D341Med (cell line): ENCODE measurements around the gene BAHD1.

Experiments used
- DNase-seq: peaks from one replicate; pipeline ENCODE4 v3.0.0; 2012; ENCODE audit warnings: low spot score

BAHD1 gene

DNA sequence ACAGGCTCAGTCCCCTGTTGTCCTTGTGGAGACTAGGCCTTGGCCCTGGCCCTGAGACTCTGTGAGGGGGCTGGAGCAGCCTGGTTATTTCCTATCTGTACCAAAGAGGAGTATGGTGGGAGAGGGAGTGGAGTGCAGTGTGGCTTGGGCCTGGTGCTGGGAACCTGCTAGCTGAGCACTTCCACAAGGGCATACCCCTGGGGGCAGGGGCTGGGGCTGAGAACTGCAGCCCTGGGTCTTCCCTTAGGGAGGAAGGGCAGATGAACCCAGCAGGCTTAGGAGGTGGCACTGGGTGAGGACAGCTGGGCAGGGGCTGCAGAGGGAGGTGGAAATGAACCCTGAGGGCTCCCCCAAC lies 26.5 kb downstream of the BAHD1 start:
- no peak for DNase-seq

DNA sequence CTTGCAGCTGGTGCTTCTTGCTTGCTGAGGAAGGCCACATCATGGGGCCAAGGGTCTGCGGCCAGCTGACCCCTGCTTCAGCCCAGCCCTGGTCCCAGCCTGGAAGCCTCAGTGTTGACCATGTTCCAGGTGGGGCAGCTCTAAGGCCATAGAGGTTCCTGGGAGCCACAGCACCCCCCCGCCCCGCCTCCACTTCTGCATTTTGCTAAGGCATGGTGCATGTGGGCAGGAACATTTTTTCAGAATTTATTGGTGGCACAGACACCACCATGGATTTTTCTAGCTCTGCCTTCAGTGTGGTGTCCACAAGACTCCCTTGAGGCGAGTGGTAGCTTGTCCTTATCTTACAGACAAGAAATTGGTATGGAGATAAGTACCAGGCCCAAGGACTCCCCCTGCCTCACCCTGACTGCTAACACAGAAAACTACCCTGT lies 28.2 kb downstream of the BAHD1 start:
- no peak for DNase-seq

DNA sequence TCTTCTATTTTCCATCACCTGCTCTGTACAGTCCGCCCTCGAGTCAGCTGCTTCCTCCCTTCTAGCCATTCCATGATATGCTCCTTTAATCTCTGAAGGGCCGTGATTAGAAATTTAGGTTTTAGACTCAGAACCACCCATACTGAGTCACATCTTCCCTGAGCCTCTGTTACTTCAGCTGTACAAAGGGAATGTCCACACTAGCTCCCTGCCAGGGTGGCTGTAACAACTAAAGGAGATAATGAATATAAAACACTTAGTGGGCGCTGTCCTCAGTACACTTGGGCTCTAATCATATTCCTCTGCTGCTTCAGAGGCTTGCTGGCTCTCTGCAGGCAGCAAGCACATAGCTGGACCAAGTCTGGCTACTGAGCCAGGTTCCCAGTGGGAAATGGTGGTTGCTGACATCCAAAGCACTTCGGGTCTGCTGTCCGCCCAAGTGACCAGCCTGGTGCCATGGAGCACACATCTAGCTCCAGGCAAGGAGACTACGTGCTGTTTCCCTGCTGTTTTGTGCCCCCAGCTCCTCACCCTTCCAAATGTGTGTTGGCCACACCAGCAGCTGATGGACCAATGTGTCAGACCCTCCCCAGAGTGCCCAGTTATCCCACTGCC lies 29.1 kb downstream of the BAHD1 start:
- DNase-seq: no peak

DNA sequence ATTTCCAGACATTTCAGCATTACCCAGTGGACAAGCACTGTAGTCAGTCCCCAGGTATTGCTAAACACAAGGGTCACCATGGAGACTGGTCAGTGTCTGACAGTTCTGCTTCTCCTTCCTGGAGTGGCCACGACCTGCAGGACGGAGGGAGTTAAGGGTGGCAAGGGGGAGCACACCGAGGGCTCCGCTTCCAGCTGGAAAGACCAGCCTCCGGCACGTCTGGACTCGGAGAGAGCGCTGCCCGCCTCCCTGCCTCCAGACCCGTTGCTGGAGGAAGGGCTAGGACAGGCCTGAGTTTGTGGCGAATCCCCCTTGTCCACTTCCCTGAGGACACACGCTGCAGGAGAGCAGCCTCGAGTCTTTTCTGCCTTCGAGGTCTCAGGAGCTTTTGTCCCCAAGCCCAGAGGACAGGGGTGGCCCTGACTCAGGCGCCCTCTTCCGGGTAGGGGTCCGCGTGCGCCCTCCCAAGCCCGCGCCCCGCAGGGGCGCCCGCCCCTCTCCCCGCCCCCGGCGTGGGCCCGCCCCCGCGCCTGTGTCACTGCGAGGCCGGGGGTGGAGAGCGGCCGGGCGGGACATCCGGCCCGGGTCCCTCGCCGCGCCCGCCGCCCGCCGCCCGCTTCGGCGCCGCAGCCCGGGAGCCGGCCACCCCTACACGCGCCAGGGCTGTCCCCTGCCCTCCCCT lies 29.8 kb downstream of the BAHD1 start, which contains the start of gene CHST14:
Gene CHST14, plus strand, starts transcription at position 562 of the 682 bp plus-strand sequence. CDS start 230 bp downstream, outside the sequence.
- DNase-seq: peak; percentile 91

DNA sequence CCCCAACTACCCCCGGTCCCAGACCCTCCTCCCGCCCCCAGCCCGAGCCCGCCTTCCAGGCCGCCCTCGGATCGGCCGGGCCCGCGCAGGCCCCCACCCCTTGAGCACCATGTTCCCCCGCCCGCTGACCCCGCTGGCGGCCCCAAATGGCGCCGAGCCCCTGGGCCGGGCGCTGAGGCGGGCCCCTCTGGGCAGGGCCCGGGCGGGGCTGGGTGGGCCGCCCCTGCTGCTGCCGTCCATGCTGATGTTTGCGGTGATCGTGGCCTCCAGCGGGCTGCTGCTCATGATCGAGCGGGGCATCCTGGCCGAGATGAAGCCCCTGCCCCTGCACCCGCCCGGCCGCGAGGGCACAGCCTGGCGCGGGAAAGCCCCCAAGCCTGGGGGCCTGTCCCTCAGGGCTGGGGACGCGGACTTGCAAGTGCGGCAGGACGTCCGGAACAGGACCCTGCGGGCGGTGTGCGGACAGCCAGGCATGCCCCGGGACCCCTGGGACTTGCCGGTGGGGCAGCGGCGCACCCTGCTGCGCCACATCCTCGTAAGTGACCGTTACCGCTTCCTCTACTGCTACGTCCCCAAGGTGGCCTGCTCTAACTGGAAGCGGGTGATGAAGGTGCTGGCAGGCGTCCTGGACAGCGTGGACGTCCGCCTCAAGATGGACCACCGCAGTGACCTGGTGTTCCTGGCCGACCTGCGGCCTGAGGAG lies 30.5 kb downstream of the BAHD1 start:
- no peak for DNase-seq

DNA sequence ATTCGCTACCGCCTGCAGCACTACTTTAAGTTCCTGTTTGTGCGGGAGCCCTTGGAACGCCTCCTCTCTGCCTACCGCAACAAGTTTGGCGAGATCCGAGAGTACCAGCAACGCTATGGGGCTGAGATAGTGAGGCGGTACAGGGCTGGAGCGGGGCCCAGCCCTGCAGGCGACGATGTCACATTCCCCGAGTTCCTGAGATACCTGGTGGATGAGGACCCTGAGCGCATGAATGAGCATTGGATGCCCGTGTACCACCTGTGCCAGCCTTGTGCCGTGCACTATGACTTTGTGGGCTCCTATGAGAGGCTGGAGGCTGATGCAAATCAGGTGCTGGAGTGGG lies 31.0 kb downstream of the BAHD1 start:
- no peak for DNase-seq

DNA sequence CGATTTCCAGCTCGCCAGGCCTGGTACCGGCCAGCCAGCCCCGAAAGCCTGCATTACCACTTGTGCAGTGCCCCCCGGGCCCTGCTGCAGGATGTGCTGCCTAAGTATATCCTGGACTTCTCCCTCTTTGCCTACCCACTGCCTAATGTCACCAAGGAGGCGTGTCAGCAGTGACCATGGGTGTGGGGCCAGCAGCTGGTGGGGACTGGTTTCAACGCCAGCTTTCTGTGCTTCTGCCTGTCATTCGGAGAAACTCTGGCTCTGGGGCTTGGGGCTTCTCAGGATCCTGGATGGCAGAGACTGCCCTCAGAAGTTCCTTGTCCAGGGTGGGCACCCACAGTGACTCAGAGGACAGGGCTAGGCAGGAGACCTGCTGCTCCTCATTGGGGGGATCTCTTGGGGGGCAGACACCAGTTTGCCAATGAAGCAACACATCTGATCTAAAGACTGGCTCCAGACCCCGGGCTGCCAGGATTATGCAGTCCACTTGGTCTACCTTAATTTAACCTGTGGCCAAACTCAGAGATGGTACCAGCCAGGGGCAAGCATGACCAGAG lies 31.5 kb downstream of the BAHD1 start:
- DNase-seq: no peak

DNA sequence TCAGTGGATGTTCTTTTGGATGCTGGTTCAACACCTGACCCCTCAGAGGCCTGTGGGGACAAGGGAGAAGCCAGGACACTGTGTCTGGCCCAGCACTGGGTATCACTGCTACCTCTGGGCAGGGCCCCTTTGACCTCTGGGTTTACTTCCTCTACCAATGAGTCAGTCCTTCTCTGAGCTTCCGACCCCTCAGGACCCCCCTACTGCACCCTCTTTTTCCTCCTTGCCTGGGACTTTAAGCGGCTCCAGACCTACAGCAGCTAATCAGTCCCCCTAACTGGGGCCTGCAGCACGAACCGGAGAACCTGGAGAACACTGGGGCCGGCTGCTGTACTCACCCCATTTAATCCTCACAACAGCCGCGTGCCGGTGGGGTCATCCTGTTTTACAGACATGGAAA lies 33.8 kb downstream of the BAHD1 start:
- no peak for DNase-seq

DNA sequence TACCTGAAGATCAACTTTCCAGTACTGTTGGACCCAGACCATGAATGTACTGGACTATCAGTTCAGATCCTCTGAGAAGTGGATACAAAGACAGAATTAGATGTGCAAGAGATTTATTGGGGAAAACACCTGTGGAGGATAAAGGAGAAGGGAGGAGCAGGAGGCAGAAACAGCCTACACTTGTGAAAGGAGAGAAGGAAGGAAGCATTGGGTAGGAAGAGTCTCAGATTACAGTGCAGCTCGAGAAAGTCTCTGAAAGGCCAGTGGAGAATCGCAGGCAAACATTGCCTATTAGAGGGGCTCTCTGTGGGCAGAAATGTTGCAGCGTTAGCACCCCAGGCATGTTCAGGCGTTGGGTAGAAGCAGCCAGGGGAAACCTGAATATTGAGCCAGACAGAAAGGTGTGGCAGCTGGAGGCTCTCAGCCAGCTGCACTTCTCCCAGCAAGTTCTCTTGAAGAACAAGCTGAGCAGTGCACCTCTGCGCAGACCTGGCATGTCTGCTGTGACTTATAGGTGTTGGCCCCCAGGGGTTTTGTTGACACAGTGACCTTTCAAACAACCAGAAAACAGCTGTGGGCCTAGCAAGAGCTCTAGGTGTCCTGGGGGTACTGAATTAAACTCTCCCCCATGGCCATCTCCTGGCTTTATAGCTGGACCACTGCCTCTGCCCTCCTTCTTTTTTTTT lies 37.0 kb downstream of the BAHD1 start:
- DNase-seq: no peak

DNA sequence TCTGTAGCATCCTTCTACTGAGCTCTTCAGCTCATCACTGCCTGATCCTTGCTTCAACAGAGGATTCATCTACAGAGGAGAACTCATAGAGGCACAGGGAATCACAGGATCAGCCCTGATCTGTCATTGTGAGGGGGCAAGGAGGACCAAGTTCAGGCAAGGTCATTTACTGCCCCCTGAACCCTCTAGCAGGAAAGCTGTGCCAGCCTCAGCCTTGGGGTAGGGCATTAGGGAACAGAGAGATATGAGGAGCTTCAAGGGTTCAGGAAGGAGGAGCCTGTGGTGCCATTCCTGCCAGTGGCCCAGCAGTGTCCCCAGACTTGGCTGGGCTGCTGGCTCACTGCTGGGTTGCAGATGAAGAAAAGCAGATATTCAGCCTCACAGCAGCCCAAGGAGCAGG lies 38.3 kb downstream of the BAHD1 start:
- no peak for DNase-seq

DNA sequence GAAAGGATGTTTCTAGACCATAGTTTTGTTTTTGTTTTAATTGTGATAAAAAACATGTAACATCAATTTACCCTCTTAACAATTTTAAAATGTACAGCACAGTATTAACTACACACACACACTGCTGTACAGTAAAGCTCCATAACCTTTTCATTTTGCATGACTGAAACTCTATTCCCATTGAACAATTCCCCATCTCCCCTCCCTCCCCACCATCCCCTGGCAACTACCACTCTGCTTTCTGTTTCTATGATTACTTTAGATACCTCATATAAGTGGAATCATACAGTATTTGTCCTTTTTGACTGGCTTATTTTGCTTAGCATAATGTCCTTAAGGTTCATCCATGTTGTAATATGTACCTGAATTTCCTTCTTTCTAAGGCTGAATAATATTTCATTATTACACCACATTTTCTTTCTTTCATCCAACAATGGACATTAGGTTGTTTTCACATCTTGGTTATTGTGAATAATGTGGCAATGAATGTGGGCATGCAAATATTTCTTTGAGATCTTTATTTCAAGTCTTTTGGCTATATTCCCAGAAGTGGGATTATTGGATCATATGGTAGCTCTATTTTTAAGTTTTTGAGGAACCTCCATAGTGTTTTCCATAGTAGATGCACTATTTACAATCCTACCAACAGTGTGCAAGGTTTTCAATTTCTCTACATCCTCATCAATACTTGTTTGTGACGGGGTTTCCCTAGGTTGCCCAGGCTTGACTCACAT lies 40.8 kb downstream of the BAHD1 start:
- no peak for DNase-seq

DNA sequence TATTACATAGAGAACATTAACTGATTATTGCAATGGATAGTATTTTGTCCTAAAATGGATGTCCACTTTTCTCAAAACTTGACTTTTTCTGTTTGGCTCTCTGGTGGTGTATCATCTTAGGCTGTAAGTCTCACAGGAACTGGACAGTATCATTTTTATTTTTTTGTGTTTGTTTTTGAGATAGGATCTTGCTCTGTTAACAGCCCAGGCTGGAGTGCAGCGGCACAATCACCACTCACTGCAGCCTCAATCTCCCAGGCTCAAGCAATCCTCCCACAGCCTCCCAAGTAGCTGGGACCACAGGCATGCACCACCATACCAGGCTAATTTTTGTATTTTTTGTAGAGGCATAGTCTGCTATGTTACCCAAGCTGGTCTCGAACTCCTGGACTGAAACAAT lies 43.2 kb downstream of the BAHD1 start:
- no peak for DNase-seq

DNA sequence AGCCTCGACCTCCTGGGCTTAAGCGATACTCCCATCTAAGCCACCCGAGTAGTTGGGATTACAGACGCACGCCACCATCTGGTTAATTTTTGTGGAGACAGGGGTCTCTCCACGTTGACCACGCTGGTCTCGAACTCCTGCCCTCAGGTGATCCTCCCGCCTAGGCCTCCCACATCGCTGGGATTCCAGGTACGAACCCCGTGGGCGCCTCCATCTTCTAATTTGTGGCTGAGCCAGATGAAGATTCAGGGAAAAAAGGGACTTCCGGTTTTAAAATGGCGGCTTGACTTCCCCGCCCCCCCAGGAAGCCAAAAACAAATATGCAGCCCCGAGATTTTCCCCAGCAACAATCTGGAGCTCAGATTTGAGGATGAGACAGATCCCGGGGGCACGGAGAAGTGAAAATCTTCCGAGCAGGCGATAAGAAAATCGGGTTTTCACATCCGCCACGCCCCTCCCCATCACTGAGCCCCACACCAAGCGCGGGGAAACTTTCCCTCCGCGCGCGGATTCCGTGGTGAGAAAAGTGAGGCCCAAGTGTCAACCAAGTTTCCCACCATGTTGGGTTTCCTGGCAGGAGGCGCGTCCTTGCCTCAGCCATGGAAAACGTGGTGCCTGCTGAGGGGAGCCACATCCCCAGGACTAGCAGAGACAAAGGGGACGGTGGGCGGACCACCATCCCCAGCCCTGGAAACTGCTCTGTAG lies 45.5 kb downstream of the BAHD1 start:
- no peak for DNase-seq

DNA sequence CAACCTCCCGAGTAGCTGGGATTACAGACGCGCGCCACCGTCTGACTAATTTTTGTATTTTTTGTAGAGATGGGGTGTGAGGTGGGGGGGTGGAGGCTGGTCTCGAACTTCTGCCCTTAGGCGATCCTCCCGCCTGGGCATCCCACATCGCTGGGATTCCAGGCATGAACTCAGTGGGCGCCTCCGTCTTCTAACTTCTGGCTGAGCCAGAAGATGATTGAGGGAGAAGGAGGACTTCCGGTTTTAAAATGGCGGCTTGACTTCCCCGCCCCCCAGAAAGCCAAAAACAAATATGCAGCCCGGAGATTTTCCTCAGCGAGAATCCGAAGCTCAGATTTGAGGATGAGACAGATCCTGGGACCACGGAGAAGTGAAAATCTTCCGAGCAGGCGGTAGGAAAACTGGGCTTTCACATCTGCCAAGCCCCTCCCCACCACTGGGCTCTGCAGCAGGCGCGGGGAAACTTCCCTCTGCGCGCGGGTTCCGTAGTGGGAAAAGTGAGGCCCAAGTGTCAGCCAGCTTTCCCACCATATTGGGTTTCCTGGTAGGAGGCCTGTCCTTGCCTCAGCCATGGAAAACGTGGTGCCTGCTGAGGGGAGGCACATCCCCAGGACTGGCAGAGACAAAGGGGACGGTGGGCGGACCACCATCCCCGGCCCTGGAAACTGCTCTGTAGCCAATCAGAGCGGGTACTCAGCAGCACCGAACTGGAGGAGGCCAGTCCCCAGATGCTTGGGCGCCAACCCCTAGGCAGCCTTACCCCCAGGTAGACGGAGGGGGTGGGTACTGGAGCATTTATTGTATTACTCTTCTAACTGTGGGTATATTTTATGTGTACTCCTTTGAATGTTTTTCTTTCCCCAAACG lies 47.3 kb downstream of the BAHD1 start:
- no peak for DNase-seq

DNA sequence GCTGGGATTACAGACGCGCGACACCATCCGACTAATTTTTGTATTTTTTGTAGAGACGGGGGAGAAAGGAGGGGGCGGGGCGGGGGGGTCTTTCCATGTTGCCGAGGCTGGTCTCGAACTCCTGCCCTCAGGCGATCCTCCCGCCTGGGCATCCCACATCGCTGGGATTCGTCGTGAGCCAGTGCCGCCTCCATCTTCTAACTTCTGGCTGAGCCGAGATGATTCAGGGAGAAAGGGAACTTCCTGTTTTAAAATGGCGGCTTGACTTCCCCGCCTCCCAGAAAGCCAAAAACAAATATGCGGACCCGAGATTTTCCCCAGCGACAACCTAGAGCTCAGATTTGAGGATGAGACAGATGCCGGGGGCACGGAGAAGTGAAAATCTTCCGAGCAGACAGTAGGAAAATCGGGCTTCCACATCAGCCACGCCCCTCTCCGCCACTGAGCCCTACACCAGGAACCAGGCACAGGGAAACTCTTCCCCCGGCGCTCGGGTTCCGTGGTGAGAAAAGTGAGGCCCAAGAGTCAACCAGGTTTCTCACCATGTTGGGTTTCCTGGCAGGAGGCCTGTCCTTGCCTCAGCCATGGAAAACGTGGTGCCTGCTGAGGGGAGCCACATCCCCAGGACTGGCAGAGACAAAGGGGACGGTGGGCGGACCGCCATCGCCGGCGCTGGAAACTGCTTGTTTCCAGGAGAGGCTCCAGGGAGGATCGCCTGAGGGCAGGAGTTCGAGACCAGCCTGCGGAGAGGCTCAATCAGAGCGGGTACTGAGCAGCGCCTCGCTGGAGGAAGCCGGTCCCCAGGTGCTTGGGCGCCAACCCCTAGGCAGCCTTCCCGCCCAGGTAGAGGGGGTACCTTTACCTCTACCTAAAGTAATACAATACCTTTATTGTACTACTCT lies 48.8 kb downstream of the BAHD1 start:
- no peak for DNase-seq

DNA sequence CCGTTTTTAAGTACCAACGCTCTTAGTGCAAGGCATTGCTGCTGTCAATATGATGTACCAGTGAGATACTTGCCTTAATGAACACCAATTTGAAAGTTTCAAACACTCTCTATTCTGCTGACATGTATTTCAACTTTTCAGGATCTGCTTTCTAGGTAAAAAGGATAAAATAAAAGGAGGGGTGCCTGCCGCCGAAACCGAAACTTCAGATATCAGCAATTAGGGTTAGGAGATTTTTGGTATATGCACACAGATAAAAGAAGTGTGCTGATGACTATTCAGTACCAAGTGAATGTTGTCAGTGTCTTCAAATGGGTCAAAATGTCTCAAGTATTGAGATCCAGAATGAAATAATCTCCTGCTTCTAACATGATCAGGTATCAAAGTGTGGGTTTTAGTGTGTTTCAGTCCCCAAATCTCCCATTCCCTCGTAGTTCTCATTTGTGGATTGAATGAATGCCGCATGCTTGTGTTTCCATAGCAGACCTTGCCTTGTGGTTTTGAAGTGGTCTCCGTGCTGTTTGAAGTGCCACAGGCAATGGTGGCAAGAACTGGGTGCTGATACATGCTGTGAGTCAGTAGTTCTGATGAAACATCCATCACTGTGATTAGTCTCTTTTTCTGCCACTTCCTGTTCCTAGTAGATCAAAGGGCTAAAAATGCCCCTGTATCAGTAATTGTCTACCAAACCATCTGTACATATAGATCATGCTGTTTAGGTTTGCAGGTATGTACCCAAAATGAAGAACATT lies 52.5 kb downstream of the BAHD1 start:
- DNase-seq: no peak

DNA sequence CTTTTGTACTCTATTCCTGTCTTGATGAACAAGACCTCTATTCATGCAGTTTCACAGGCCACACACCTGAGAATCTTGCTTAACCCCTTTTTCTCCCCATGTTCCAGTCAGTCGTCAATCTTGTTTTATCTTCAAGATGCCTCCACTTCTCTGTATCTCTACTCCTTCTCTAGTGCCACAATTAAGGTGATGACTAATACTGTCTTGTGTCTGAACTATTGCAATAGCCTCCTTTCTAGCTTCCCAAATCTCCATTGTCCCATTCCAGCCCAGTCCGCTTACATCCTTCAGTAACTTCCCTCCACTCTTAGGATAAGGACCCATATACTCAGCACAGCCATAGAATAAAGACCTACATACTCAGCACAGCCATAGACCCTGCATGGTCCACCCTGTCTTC lies 54.8 kb downstream of the BAHD1 start:
- no peak for DNase-seq

DNA sequence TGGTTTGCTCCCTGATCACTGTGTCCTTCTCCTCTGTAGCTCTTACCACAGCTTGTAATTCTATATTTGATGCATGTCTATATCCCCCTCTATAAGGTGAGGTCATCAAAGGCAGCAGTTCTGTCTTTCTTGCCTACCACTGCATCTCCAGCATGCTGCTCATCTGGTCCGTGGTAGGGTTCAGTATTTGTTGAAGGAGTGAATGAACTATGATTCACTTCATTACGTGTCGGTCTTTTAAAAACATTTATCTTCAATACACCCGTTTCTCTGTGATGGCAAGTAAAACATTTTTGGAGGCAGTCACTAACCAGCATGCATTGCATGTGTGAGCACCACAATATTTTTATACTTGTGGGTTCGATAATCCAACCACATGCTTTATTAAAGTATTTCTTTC lies 57.7 kb downstream of the BAHD1 start:
- DNase-seq: no peak

DNA sequence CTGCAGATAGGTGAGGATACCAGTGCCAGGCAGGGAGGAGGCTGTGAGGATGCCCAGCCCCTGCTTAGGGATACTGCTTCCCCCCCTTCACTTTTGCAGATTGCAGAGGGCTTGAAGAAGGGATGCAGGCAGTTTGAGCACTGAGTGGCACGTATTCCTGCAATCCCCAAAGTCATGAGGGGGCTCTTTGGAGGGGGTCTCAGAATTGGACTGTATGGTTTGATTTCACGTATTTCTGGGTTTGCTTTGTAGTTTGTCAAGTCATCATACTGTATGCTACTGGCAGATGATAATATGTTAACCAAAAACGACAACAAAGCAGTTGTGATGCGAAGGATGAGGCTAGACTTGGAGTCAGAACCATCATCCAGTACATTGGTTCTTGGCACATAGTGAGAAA lies 58.1 kb downstream of the BAHD1 start:
- no peak for DNase-seq
